Measurements from ENCODE around the gene QSER1. TPM values are rescaled to one million over a fixed set of nuclear protein-coding genes. Genes with fewer than 3 reads are reported as not detected.
"Not testable (repeated sequence)": the region's sequence is repeated elsewhere in the genome, so short reads cannot be mapped to it uniquely, and the experiment has no call there.

QSER1 gene
- total RNA-seq, 2 donors from 2014 or later, result 18.6 to 22.8 TPM

DNA sequence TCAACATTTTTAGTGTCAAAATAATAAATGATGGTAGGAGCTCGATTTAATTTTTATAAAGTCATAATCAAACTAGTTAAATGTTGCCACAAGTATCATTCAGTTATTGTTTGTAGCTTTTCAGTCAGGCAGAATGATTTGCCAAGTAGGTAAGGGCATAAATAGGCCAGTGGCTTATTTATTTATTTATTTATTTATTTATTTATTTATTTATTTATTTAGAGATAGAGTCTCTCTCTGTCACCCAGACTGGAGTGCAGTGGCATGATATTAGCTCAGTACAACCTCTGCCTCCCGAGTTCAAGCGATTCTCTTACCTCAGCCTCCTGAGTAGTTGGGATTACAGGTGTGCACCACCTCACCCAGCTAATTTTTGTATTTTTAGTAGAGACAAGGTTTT, 79.6 kb downstream of the QSER1 start:
- DNase-seq; intact Hi-C loops (cut with DNase I, micrococcal nuclease); ATAC-seq: not testable (repeated sequence)

DNA sequence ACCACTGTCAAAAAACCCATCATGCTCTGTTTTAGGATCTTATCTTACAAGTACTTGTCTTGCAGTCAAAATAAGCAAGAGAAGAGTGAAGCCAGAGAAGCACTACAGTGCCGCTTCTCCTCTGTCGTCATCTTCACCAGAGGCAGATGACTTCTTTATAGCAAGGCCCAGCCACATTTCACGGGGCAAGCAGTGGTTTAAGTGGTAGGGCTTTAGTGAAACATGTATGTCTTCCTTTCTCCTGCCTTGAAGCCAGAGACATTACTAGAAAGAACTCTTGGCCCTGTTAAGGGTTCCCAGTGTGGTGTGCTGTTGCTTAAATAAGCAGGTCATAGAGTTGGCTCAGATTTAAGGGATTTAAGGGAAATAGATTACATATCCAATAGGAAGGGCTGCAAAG, 80.2 kb downstream of the QSER1 start:
- DNase-seq (no peak), ATAC-seq (no peak)
- intact Hi-C loops (cut with DNase I, micrococcal nuclease), result no loop called here

DNA sequence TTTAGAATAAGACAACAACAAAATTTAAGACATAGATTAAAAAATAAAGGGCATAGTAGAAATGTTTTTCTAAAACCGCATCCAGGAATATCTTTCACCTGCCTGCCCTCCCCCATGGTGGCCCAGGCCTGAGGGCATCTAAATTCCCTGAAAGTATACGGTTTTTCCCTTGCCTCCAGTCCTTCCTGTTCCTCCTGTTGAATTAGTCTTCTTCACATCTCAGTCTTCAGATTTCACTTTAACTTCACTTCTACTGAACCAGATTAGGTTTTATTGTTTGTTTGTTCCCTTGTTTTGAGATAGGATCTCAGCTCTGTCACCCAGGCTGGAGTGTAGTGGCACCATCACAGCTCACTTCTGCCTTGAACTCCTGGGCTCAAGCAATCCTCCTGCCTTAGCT, 90.0 kb downstream of the QSER1 start:
- DNase-seq, result no peak
- ATAC-seq, result no peak
- intact Hi-C loops (cut with DNase I, micrococcal nuclease), result no loop called here

DNA sequence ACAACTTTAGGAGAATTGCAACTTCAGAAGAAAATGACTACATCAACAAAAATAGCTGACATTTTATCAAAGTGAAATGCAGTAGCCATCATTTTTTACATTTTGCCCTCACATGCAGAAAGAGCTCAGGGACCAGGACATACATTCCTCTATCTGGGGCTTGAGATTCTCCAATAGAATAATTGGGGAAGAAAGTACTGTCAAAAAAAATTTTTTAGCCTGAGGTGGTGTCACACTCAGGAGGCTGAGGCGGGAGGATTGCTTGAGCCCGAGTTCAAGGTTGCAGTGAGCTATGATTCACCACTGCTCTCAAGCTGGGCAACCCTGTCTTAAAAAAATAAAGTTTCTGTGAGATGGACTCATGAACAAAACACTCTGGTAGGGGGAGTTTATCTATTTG, 90.9 kb downstream of the QSER1 start:
- ATAC-seq (no peak), DNase-seq (no peak)
- intact Hi-C loops (cut with DNase I, micrococcal nuclease), result no loop called here

DNA sequence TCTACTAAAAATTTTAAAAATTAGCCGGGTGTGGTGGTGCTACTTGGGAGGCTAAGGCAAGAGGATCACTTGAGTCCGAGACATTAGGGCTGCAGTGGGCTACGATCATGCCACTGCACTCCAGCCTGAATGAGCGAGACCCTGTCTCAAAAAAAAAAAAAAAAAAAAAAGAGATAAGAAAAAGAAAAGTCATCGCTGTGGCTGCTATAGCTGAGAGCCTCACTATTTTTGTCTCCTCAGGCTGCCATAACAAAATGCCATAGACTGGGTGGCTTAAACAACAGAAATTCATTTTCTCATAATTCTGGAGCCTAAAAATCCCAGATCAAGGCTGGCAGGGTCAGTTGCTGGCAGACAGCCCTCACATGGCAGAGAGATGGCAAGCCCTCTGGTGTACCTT, 93.0 kb downstream of the QSER1 start:
- intact Hi-C loops (cut with DNase I, micrococcal nuclease), result no loop called here
- ATAC-seq (no peak), DNase-seq (no peak)

DNA sequence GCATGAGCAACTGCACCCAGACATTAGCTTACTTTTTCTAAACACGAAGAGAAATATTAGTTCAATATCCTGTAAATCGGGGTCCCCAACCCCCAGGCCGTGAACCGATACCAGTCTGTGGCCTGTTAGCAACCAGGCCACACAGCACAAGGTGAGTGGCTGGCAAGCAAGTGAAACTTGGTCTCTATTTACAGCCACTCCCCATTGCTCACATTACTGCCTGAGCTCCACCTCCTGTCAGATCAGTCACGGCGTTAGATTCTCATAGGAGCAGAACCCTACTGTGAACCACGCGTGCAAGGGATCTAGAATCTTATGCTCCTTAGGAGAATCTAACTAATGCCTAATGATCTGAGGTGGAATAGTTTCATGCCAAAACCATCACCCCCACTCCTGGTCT, 95.2 kb downstream of the QSER1 start:
- DNase-seq (peak; percentile 34 to 42), ATAC-seq (peak; percentile 98)
- intact Hi-C loops (cut with DNase I, micrococcal nuclease), result no loop called here

DNA sequence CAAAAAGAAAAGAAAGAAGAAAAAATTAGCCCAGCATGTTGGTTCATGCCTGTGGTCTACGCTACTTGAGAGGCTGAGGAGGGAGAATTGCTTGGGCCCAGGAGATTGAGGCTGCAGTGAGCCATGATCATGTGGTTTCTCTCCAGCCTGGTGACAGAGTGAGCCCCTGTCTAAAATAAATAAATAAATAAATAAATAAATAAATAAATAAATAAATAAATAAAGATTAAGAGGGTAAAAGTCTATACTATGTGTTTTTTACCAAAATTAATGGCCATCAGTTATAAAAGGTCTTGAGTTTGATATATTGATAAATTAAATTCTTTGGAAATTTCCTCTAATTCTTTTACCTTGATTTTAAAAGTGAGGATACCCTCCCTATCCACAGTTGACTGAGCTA, 97.9 kb downstream of the QSER1 start:
- DNase-seq (no peak), ATAC-seq (no peak)
- intact Hi-C loops (cut with DNase I, micrococcal nuclease), result no loop called here

DNA sequence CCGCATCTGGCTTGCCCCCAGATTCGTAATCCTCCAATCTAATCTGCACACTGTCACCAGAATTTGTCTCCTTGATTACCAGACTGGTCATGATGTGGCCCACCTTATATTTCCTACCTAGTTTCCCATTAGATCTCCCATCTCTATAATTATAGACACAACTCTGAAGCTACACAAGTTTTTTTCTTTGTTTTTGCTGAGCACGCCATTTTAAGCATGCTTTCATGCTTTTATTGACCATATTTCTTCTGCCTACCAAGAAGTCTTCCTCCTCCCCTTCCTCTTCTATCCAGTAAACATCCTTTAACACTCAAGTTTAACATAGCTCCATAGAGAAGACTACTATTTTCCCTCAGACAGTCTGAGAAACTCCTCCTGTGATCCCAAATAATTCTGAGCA, 98.8 kb downstream of the QSER1 start:
- no peak for ATAC-seq
- intact Hi-C loops (cut with DNase I, micrococcal nuclease), result no loop called here
- DNase-seq, result no peak

DNA sequence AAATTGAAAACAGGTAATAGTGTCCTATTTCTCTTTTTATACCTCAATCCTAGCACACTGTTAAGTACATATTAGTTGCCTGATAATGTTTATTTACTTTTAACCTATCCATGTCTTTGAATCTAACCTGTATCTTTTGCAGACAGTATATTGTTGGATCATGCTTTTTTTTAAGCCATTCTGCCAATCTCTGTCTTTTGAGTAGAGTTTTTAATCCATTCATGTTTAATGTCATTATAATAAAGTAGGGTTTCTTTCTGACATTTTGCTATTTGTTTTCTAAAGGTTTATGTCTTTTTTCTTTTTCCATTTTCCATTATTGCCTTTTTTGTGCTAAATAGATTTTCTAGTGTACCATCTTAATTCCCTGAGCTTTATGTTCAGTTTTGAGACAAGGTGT, 99.3 kb downstream of the QSER1 start:
- intact Hi-C loops (cut with DNase I, micrococcal nuclease), result no loop called here
- DNase-seq, result no peak
- no peak for ATAC-seq

DNA sequence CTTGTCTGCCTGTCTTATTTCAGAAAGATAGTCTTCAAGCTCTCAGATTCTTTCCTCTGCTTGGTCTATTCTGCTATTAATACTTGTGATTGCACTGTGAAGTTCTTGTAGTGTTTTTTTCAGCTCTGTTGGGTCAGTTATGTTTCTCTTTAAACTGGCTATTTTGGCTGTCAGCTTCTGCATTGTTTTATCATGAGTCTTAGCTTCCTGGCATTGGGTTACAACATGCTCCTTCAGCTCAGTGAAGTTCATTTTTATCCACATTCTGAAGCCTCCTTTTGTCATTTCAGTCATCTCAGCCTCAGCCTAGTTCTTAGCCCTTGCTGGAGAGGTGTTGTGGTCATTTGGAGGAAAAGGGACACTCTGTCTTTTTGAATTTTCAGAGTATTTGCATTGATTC, 107.6 kb downstream of the QSER1 start:
- DNase-seq, result no peak

DNA sequence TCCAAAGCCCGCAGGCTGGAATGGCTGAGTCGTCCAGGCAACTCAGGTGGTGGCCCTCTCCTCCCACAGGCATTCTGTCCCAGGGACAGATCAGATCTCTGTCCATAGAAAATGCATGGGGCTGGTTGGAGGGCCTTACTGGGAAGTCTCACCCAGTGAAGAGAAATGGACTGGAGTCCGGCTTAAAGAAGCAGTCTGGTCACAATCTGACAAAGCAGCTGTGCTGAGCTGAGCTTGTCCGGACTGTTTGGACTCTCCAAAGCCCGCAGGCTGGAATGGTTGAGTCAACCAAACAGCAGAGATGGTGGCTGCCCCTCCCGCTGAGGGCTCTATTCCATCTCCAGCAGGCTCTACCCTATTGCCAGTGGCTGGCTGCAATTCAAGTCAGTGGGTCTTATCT, 108.7 kb downstream of the QSER1 start:
- DNase-seq, result no peak
- ATAC-seq, result no peak
- intact Hi-C loops (cut with DNase I, micrococcal nuclease), result no loop called here

More for the DNA sequence above, 107.6 kb downstream of the QSER1 start:
- ATAC-seq, result no peak
- intact Hi-C loops (cut with DNase I, micrococcal nuclease), result no loop called here

DNA sequence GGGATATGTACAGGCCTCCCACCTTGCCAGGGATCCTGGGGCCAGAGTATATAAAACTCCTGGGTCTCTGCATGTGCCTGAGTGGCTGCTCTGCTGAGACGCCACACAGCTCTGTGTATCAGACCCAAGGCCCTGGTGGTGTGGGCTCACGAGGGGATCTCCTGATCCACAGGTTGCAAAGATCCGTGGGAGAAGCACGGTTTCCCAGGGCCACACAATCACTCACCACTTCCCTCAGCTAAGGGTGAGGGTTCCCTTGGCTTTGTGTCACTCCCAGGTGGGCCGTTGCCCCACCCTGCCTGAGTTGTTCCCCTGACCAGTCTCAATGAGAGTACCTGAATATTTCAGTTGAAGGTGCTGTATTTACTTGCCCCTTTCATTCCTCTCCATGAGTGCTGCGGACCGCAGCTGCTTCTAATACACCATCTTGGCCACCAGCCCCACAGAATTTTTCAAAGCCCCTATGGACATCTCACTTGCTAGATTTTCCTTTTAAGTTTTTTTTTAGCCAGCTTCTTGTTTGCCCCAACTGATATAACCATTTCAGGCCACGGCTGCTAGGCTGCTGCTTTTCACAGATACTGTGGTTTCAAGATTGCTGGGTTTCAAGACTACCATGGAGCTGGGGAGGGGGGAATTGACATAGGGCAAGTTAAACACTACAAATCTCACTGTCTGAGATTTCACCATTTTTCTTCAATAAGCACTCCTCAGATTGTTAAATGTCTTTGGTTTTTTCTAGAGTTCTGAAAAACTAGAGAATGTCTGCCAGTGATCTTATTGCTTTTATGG, 109.3 kb downstream of the QSER1 start:
- intact Hi-C loops (cut with DNase I, micrococcal nuclease), result no loop called here
- DNase-seq (no peak), ATAC-seq (no peak)

DNA sequence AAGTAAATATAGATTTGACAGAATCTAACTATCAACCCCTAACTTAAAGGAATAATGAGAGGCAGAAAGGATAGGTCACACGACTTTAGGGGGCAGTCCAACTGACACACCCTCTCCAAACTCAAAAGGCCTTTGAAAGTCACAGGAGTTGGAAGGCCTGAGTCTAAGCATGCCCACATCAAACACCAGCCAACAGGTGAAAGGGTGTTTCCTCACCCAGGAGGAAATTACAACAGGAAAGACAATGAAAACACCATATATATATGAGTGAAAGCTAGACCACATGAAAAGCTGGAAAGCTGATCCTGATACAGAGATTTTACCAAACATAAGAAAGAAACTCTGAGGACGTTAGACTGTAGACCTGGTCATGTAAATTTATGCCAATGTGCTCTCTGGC, 112.6 kb downstream of the QSER1 start:
- intact Hi-C loops (cut with DNase I, micrococcal nuclease), result no loop called here
- ATAC-seq (peak; percentile 75), DNase-seq (no peak)

DNA sequence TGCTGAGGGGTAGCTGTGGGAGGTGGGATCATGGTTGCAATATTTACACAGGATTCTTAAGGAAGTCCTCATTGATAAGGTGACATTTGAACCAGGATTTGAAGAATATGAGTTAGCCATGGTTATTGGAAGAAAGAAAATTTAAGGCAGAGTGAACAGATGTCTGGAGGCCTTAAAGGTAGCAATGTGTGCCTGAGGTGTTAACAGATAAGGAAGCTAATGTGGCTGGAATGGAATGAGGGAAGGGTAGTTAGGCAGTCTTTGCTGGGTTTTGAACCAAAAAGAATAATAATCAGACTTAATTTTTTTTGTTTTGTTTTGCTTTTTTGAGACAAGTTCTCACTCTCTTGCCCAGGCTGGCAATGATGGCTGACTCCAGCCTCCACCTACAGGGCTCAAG, 113.4 kb downstream of the QSER1 start:
- intact Hi-C loops (cut with DNase I, micrococcal nuclease), result no loop called here
- no peak for DNase-seq
- no peak for ATAC-seq

DNA sequence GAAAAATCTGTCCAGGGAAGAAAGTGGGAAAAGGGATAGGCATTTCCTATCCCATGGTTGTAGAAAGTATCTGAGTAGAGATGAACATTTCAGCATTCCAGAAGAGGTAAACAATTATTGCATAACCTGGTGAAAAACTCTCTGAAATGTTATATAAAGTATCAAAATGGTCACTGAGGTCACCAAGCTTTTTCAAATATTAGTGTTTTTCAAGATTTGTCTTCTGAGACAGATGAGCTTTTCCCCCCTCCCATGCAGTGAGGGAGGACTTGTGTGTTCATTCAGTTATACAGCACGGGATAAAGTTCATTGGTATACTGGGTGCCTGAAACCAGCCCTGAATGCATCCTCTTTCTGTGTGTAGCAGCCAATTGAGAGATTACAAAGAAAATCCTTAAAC, 121.1 kb downstream of the QSER1 start:
- ATAC-seq, result peak; percentile 32
- intact Hi-C loops (cut with DNase I, micrococcal nuclease), result no loop called here
- no peak for DNase-seq

DNA sequence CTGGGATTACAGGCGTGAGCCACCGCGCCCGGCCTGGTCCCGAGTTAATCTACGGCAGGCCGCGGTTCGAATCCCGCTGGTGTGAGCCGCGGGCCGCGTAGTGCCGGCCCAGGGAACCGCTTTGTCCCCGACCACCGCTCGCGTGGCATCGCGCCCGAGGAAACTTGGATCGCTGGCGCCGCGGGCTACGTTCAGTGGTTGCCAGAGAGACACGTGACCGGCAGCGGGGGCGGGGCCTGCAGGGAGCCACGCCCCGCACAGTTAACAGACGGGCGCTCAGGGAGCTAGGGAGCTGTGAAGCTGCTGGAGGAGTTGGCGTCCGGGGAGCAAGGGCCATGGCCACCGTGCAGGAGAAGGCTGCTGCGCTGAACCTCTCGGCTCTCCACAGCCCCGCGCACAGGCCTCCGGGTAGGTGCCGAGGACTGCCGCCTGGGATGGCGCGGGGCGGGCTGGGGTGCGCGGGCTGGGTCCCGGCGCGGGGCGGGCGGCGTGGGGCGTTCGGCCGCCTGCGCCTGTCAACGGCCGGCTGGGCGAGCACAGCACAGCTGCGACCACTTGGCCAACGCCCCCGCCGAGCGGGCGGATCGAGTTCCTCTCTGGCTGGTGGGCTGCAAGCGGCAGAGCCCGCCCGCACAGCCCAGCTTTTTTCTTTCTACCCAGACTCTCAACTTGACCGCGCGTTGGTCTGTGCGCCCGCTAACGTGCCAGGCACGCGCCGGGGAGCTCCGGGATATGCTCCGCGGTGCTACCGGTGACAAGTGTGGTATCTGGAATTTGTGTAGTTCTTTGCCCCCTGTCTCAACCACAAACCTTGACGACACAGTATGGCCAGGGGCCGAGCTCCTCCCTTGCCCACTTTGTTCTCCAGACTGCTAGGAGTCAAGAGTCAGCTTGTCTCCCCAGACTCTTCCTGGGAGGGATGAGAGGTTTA, 123.3 kb downstream of the QSER1 start, which contains the start of gene DEPDC7:
TSS of gene DEPDC7 (plus strand) at position 258 of the 931 bp plus-strand sequence. CDS start at position 336, 78 bp downstream.
- peak; percentile 89 for ATAC-seq
- intact Hi-C loops (cut with DNase I, micrococcal nuclease), result no loop called here
- DNase-seq, result peak; percentile 83 to 92

DNA sequence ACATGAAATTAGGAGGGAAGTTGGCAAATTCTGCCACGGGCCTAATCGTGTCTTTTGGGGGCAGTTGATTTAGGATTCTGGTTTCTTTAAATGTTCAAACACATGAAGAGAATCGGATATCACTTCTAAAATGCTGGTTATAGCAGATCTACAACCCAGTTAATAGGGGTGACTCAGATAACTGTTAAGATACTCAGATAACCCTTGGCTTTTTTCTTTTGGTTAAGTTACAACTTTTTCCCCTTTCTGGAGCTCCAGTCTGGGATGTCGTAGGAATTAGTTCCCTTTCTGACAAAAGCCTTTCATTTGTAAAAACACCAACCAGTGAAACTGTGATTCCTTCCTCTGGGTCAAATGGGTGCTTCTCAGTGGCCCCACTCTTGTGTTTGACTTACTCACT, 124.0 kb downstream of the QSER1 start:
- ATAC-seq (no peak), DNase-seq (no peak)
- intact Hi-C loops (cut with DNase I, micrococcal nuclease), result no loop called here

DNA sequence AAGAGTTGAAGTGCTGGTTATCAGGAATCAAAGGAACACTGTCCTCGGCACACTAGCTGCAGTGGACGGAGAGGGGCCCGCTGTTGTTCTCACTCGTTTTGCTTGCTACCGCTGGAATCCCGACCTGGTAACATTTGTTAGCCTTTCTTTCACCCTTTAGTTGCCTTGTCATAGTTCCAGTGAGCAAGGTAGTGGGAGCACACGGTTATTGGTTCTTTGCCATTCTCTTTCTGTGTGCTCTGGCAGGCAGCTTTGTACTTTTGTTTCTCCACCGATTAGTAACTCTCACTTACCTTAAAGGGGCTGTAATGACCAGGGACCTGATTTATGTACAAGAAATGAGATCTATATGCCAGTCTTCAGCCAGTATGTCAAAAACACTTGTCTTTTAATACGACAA, 124.9 kb downstream of the QSER1 start:
- no peak for DNase-seq
- no peak for ATAC-seq
- intact Hi-C loops (cut with DNase I, micrococcal nuclease), result no loop called here

DNA sequence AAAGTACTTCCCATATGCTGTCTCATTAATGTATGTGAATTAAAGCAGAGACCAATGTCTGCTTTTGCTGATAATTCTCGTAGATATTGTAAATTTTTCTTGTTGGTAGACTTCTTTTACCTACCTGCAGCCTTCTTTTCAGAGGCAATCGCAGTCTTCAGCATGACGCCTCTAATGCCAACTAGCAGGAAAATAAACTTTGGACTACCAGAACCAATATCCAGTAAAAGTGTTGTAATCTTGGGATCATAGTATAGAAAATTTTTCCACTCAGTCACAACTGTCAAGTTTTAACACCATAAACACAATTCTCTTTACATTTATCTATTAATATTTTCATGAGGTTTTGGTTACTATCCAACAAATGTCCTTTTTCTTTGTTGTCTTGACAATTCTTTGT, 125.4 kb downstream of the QSER1 start:
- ATAC-seq, result no peak

DNA sequence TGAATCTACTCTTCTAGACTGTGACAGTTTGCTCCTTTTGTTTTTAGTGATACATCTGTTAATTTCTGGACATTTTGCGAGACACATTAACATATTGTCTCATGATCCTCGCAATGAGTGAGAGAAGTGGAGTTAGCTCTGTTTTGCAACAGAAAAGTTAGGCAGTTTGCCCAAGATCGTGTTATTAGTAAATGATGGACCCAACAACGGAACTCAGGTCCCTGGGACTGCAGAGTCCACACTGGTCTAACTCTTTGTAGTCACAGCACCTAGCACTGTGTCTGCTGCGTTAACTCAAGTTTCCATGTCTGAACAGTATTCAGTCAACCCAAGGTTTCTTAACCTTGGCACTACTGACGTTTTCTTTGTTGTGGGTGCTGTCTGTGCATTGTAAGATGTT, 126.2 kb downstream of the QSER1 start:
- intact Hi-C loops (cut with DNase I, micrococcal nuclease), result no loop called here
- DNase-seq (no peak), ATAC-seq (no peak)

More for the DNA sequence above, 125.4 kb downstream of the QSER1 start:
- no peak for DNase-seq
- intact Hi-C loops (cut with DNase I, micrococcal nuclease), result no loop called here

All from left colon (tissue), 2 donors.